ENCODE data around the gene PPFIA2.

GRCh38 chr12:81263072-81263471 is 496.1 kb downstream of the PPFIA2 start:
- TF ChIP-seq CTCF (IDR thresholded peaks at IDR 0.05) (no peak), POLR2A (IDR thresholded peaks at IDR 0.05) (no peak)
